Smooth muscle cell (in vitro differentiated cells): ENCODE data around the gene INHBC. TPM values are rescaled to one million over a fixed set of nuclear protein-coding genes. Genes with fewer than 3 reads are reported as not detected.
"Not testable (repeated sequence)": the region's sequence is repeated elsewhere in the genome, so short reads cannot be mapped to it uniquely, and the experiment has no call there.

Source experiments
- DNase-seq: peaks from one replicate; lab custom pipeline; 2025; ENCODE audit not compliant: unreplicated experiment; lab: John Stamatoyannopoulos, UW
- H2AFZ ChIP-seq: fragments of 200-600 bp; sonication (generic); 2 replicates; pipeline ENCODE4 v1.6.0; 2016; ENCODE audit warnings: antibody characterized with exemption, low read depth, mild to moderate bottlenecking
- H3F3A ChIP-seq: fragments of 200-600 bp; sonication (generic); 2 replicates; pipeline ENCODE4 v1.6.0; 2017; ENCODE audit warnings: antibody characterized with exemption, low read depth
- H3K27ac ChIP-seq: fragments of 200-600 bp; sonication (generic); 2 replicates; pipeline ENCODE4 v1.5.1; 2016; ENCODE audit warnings: low read depth, mild to moderate bottlenecking
- H3K27me3 ChIP-seq: fragments of 200-600 bp; sonication (generic); 2 replicates; pipeline ENCODE4 v1.6.1; 2016; ENCODE audit warnings: low read depth, mild to moderate bottlenecking
- H3K36me3 ChIP-seq: fragments of 200-600 bp; sonication (generic); 2 replicates; pipeline ENCODE4 v1.5.1; 2016; ENCODE audit warnings: low read depth
- H3K4me1 ChIP-seq: fragments of 200-600 bp; sonication (generic); 2 replicates; pipeline ENCODE4 v1.5.1; 2016; ENCODE audit warnings: low read depth
- H3K4me2 ChIP-seq: fragments of 200-600 bp; sonication (generic); 2 replicates; pipeline ENCODE4 v1.6.0; 2016; ENCODE audit warnings: mild to moderate bottlenecking
- H3K4me3 ChIP-seq: fragments of 200-600 bp; sonication (generic); 2 replicates; pipeline ENCODE4 v1.5.1; 2016; ENCODE audit warnings: mild to moderate bottlenecking
- H3K79me2 ChIP-seq: fragments of 200-600 bp; sonication (generic); 2 replicates; pipeline ENCODE4 v1.6.0; 2016; ENCODE audit warnings: low read depth, mild to moderate bottlenecking
- H3K9ac ChIP-seq: fragments of 200-600 bp; sonication (generic); 2 replicates; pipeline ENCODE4 v1.6.0; 2016; ENCODE audit warnings: low read depth
- H3K9me3 ChIP-seq: fragments of 200-600 bp; sonication (generic); replicated peaks from 2 replicates; pipeline ENCODE4 v1.5.1; 2016; ENCODE audit warnings: low read depth
- H4K20me1 ChIP-seq: fragments of 200-600 bp; sonication (generic); 2 replicates; pipeline ENCODE4 v1.6.0; 2016; ENCODE audit warnings: low read depth
- WGBS: methylation state at CpG from one replicate; pipeline ENCODE4 v1.1.7; 2016; ENCODE audit warnings: low lambda C conversion rate; 5-methylcytosine and 5-hydroxymethylcytosine counted together
- polyA plus RNA-seq: library from polyadenylated mRNA; unstranded; fragments of >200 nt; fragmentation: Nextera tagmentation; extraction: Ambion mirVana; gene quantifications from 2 replicates; pipeline ENCODE4 v1.2.1, GENCODE V29; 2016
- total RNA-seq: library from RNA; depleted of rRNA; stranded (reverse); fragments of >200 nt; gene quantifications from 2 replicates; pipeline ENCODE4 v1.2.3, GENCODE V29; 2014
- TF ChIP-seq, protein P1 (sequence below): fragments of 200-600 bp; sonication (generic); IDR thresholded peaks from 2 replicates; pipeline ENCODE4 v1.5.1; 2017; ENCODE audit warnings: borderline replicate concordance, mild to moderate bottlenecking, antibody characterized with exemption; ENCODE audit not compliant: insufficient read depth, poor library complexity, severe bottlenecking

The INHBC gene
- total and polyA plus RNA-seq, 2 experiments from 2014 or later = 0.42 TPM; not detected in 1

DNA sequence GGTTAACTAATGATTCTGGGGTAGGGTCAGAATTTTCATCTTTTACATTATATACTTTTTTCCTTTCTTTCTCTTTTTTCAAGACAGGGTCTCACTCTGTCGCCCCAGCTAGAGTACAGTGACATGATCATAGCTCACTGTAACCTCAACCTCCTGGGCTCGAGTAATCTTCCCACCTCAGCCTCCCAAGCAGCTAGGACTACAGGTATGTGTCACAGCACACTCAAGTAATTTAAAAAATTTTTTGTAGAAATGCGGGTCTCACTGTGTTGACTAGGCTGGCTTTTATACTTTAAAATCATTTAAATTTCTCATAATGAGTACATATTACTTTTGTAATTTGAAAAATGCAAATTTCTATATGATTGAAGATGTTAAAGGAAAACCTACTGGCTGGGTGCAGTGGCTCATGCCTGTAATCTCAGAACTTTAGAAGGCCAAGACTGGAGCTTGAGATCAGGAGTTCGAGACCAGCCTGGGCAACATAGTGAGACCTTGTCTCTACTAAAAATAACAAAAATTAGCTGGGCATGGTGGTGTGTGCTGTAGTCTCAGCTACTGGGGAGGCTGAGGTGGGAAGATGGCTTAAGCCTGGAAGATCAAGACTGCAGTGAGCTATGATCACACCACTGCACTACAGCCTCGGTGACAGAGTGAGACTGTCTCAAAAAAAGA, 29.5 kb upstream of the INHBC start:
- no peaks in the 10 kb centered on the region for H3K27me3 ChIP-seq
- no peaks in the 10 kb centered on the region for H3K9me3 ChIP-seq
- no peak overlapping the region for H3K27ac ChIP-seq
- H2AFZ ChIP-seq = no peak overlapping the region
- H3K4me2 ChIP-seq = no peak overlapping the region
- H3F3A ChIP-seq = no peaks in the 10 kb centered on the region
- no peaks in the 10 kb centered on the region for H3K4me1 ChIP-seq
- TF ChIP-seq, protein P1, sequence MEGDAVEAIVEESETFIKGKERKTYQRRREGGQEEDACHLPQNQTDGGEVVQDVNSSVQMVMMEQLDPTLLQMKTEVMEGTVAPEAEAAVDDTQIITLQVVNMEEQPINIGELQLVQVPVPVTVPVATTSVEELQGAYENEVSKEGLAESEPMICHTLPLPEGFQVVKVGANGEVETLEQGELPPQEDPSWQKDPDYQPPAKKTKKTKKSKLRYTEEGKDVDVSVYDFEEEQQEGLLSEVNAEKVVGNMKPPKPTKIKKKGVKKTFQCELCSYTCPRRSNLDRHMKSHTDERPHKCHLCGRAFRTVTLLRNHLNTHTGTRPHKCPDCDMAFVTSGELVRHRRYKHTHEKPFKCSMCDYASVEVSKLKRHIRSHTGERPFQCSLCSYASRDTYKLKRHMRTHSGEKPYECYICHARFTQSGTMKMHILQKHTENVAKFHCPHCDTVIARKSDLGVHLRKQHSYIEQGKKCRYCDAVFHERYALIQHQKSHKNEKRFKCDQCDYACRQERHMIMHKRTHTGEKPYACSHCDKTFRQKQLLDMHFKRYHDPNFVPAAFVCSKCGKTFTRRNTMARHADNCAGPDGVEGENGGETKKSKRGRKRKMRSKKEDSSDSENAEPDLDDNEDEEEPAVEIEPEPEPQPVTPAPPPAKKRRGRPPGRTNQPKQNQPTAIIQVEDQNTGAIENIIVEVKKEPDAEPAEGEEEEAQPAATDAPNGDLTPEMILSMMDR = no peak
- no peak overlapping the region for H3K9ac ChIP-seq
- 96% methylated on average over 5 of the region's 5 CpGs for WGBS
- H3K4me3 ChIP-seq = no peak overlapping the region
- no peak for DNase-seq
- H4K20me1 ChIP-seq = peaks cover 53% of the 10 kb centered on the region
- H3K36me3 ChIP-seq = no peaks in the 10 kb centered on the region
- H3K79me2 ChIP-seq = peaks cover 46% of the 10 kb centered on the region

DNA sequence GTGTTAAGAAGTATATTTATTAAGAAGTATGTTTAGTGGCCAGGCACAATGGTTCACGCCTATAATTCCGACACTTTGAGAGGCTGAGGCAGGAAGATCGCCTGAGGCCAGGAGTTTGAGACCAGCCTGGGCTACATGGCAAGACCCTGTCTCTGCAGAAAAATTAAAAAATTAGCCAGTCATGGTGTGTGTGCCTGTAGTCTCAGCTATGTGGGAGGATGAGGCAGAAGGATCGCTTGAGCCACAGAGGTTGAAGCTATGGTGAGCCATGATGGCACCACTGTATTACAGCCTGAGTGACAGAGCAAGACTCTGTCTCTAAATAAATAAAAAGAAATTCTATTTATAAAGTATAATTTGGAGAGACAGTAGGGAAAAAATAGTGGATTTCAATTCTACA, 24.1 kb upstream of the INHBC start:
- Histone ChIP-seq H3K79me2 (peaks cover 49% of the 10 kb centered on the region), H3K9ac (no peak overlapping the region), H3K4me1 (no peaks in the 10 kb centered on the region), H3K4me3 (no peak overlapping the region), H3K27ac (no peak overlapping the region), H3F3A (no peaks in the 10 kb centered on the region), H3K4me2 (no peak overlapping the region), H2AFZ (no peak overlapping the region), H3K9me3 (no peaks in the 10 kb centered on the region), H3K36me3 (no peaks in the 10 kb centered on the region), H3K27me3 (no peaks in the 10 kb centered on the region), H4K20me1 (peaks cover 48% of the 10 kb centered on the region)
- DNase-seq = no peak
- TF ChIP-seq, protein P1 = no peak
- WGBS = 92% methylated on average over 4 of the region's 4 CpGs

DNA sequence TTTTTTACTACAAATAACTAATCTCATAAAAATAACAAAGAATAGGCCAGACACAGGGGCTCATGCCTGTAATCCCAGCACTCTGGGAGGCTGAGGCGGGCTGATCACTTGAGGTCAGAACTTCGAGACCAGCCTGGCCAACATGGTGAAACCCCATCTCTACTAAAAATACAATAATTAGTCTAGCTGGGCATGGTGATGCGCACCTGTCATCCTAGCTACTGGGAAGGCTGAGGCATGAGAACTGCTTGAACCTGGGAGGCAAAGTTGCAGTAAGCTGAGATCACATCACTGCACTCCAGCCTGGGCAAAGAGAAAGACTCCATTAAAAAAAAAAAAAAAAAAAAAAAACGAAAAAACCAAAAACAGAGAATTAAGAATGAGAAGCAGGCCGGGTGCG, 20.4 kb upstream of the INHBC start:
- WGBS = 91% methylated on average over 6 of the region's 6 CpGs
- not testable (repeated sequence) for H3K36me3 ChIP-seq, H3K4me2 ChIP-seq, H3K9ac ChIP-seq, H3K4me1 ChIP-seq, DNase-seq, H2AFZ ChIP-seq, H3K27ac ChIP-seq, H3K27me3 ChIP-seq, H3F3A ChIP-seq, H3K9me3 ChIP-seq, H3K4me3 ChIP-seq
- Histone ChIP-seq H3K79me2 (peaks cover 56% of the 10 kb centered on the region), H4K20me1 (peaks cover 69% of the 10 kb centered on the region)

DNA sequence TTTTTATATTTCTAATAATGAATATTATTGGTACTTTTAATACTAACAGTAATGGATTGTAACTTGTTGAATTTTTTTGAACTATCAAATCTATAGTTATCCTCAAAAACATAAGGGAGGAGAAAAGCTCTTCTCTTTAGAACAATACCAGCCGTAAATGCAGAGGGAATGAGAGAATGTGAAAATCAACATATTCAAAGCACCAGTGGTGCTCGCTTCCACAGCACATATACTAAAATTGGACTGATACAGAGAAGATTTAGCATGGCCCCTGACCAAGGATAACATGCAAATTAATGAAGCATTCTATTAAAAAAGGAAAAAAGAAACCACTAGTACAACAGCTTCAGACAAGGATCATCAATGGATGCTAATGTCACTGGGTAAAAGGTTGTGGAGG, 19.5 kb upstream of the INHBC start:
- H3K9ac ChIP-seq = no peak overlapping the region
- H3K4me2 ChIP-seq = no peak overlapping the region
- H3K4me1 ChIP-seq = no peaks in the 10 kb centered on the region
- no peaks in the 10 kb centered on the region for H3K9me3 ChIP-seq
- no peak overlapping the region for H3K27ac ChIP-seq
- H3K4me3 ChIP-seq = no peak overlapping the region
- H3F3A ChIP-seq = no peaks in the 10 kb centered on the region
- no peak overlapping the region for H2AFZ ChIP-seq
- no peaks in the 10 kb centered on the region for H3K36me3 ChIP-seq
- DNase-seq = no peak
- no peaks in the 10 kb centered on the region for H3K27me3 ChIP-seq
- H4K20me1 ChIP-seq = peaks cover 72% of the 10 kb centered on the region
- peaks cover 48% of the 10 kb centered on the region for H3K79me2 ChIP-seq
- WGBS = 92% methylated on average over 2 of the region's 2 CpGs
- TF ChIP-seq, protein P1 = no peak
